ENCODE results near the gene QRICH2.

DNA sequence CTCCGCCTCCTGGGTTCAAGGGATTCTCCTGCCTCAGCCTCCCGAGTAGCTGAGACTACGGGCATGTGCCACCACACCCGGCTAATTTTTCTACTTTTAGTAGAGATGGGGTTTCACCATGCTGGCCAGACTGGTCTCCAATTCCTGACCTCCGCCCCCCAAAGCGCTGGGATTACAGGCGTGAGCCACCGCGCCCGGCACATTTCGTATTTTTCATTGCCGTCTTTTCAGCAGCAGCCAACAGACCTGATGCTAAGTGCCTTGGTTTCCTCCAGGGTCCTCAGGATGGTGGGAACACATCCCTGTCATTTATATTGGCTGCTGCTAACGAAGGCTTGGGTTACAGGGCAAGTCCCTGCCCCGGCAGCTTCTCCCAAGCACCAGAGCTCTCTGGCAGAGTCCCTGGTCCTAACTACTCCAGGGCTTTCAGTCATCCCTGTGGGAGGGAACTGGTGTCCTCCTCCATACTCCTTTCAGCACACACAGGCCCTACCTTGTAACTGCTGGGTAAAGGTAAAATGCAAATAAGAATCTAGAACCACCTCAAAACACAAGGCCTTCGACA, 66.3 kb downstream of the QRICH2 start:
- TF ChIP-seq, protein P1, sequence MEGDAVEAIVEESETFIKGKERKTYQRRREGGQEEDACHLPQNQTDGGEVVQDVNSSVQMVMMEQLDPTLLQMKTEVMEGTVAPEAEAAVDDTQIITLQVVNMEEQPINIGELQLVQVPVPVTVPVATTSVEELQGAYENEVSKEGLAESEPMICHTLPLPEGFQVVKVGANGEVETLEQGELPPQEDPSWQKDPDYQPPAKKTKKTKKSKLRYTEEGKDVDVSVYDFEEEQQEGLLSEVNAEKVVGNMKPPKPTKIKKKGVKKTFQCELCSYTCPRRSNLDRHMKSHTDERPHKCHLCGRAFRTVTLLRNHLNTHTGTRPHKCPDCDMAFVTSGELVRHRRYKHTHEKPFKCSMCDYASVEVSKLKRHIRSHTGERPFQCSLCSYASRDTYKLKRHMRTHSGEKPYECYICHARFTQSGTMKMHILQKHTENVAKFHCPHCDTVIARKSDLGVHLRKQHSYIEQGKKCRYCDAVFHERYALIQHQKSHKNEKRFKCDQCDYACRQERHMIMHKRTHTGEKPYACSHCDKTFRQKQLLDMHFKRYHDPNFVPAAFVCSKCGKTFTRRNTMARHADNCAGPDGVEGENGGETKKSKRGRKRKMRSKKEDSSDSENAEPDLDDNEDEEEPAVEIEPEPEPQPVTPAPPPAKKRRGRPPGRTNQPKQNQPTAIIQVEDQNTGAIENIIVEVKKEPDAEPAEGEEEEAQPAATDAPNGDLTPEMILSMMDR (IDR thresholded peaks at IDR 0.05): no peak
- no peak for TF ChIP-seq EZH2phosphoT487 (IDR thresholded peaks at IDR 0.05)
